GM19035 (cell line): ENCODE results near the gene ZNF672.
"Not testable (repeated sequence)": the region's sequence is repeated elsewhere in the genome, so short reads cannot be mapped to it uniquely, and the experiment has no call there.

Source experiments
- ATAC-seq: cut with Tn5 transposase; IDR thresholded peaks from one replicate; pipeline ENCODE4 v1.9.1; 2021; ENCODE audit not compliant: unreplicated experiment

Gene ZNF672

GRCh38 chr1:248884632-248885295 lies 46.7 kb downstream of the ZNF672 start:
- ATAC-seq = no peak

GRCh38 chr1:248885646-248886045 lies 47.6 kb downstream of the ZNF672 start:
- no peak for ATAC-seq

- ATAC-seq = no peak
These were observed 48.3 kb downstream of the ZNF672 start for GRCh38 chr1:248886237-248886895.

GRCh38 chr1:248889914-248890243 lies 51.9 kb downstream of the ZNF672 start:
- not testable (repeated sequence) for ATAC-seq

GRCh38 chr1:248890549-248891498 lies 52.8 kb downstream of the ZNF672 start:
- ATAC-seq = no peak

GRCh38 chr1:248891758-248892157 lies 53.7 kb downstream of the ZNF672 start:
- ATAC-seq = no peak

- no peak for ATAC-seq
These were observed 54.6 kb downstream of the ZNF672 start for GRCh38 chr1:248892590-248892989.

- ATAC-seq = no peak
These were observed 56.8 kb downstream of the ZNF672 start for GRCh38 chr1:248894837-248895236.

GRCh38 chr1:248897412-248898337 lies 59.7 kb downstream of the ZNF672 start:
- ATAC-seq = no peak
